NK-92 (cell line): ENCODE data around the gene PHYKPL.
"Not testable (repeated sequence)": the region's sequence is repeated elsewhere in the genome, so short reads cannot be mapped to it uniquely, and the experiment has no call there.

Experiments used
- DNase-seq: peaks from one replicate; lab custom pipeline; 2025; ENCODE audit not compliant: unreplicated experiment; lab: John Stamatoyannopoulos, UW

PHYKPL gene

GRCh38 chr5:178265746-178266145 is 33.1 kb upstream of the PHYKPL start:
- DNase-seq: no peak

GRCh38 chr5:178264044-178264443 is 31.4 kb upstream of the PHYKPL start:
- no peak for DNase-seq

- DNase-seq: no peak
Observed at GRCh38 chr5:178261666-178262600, 29.3 kb upstream of the PHYKPL start.

- DNase-seq: no peak
Observed at GRCh38 chr5:178259623-178260536, 27.3 kb upstream of the PHYKPL start.

- no peak for DNase-seq
Observed at GRCh38 chr5:178257650-178258049, 25.0 kb upstream of the PHYKPL start.

GRCh38 chr5:178256746-178257145 is 24.1 kb upstream of the PHYKPL start:
- DNase-seq: no peak

GRCh38 chr5:178253632-178254031 is 21.0 kb upstream of the PHYKPL start:
- DNase-seq: not testable (repeated sequence)

GRCh38 chr5:178252258-178252657 is 19.7 kb upstream of the PHYKPL start:
- no peak for DNase-seq

GRCh38 chr5:178250263-178250662 is 17.7 kb upstream of the PHYKPL start:
- DNase-seq: no peak

- no peak for DNase-seq
Observed at GRCh38 chr5:178249191-178249989, 16.8 kb upstream of the PHYKPL start.

- no peak for DNase-seq
Observed at GRCh38 chr5:178248750-178249149, 16.1 kb upstream of the PHYKPL start.

- no peak for DNase-seq
Observed at GRCh38 chr5:178247481-178248456, 15.2 kb upstream of the PHYKPL start.

GRCh38 chr5:178246624-178247279 is 14.2 kb upstream of the PHYKPL start:
- DNase-seq: no peak

GRCh38 chr5:178245389-178245788 is 12.8 kb upstream of the PHYKPL start:
- DNase-seq: no peak

GRCh38 chr5:178244576-178244975 is 12.0 kb upstream of the PHYKPL start:
- no peak for DNase-seq

GRCh38 chr5:178242416-178242815 is 9.8 kb upstream of the PHYKPL start:
- no peak for DNase-seq

- DNase-seq: no peak
Observed at GRCh38 chr5:178241688-178242231, 9.2 kb upstream of the PHYKPL start.

- no peak for DNase-seq
Observed at GRCh38 chr5:178241231-178241663, 8.6 kb upstream of the PHYKPL start.

GRCh38 chr5:178240766-178241165 is 8.2 kb upstream of the PHYKPL start:
- DNase-seq: no peak
